H9 (cell line): ENCODE measurements around the gene YEATS2. TPM values are rescaled to one million over a fixed set of nuclear protein-coding genes. Genes with fewer than 3 reads are reported as not detected.

Source experiments
- DNase-seq: peaks from one replicate; pipeline ENCODE4 v3.0.0-alpha.2; 2017
- H2AFZ ChIP-seq: one replicate; pipeline ENCODE4 v1.6.1; 2013; ENCODE audit warnings: mild to moderate bottlenecking, low read length, control low read depth, moderate library complexity
- H2AK5ac ChIP-seq: 2 replicates; pipeline ENCODE4 v1.6.1; 2013; ENCODE audit warnings: low read length, control low read depth, mixed read lengths; ENCODE audit not compliant: insufficient read length
- H2BK120ac ChIP-seq: one replicate; pipeline ENCODE4 v1.6.1; 2013; ENCODE audit warnings: low read depth, mild to moderate bottlenecking, low read length, control low read depth, inconsistent platforms; ENCODE audit not compliant: poor library complexity, severe bottlenecking
- H2BK12ac ChIP-seq: 2 replicates; pipeline ENCODE4 v1.6.1; 2013; ENCODE audit warnings: low read length, control low read depth, mixed read lengths, low read depth; ENCODE audit not compliant: insufficient read length
- H2BK15ac ChIP-seq: 2 replicates; pipeline ENCODE4 v1.6.1; 2013; ENCODE audit warnings: low read depth, low read length, control low read depth
- H2BK20ac ChIP-seq: one replicate; pipeline ENCODE4 v1.6.1; 2013; ENCODE audit warnings: low read depth, mild to moderate bottlenecking, low read length, control low read depth, inconsistent platforms; ENCODE audit not compliant: poor library complexity, severe bottlenecking
- H2BK5ac ChIP-seq: 2 replicates; pipeline ENCODE4 v1.6.1; 2013; ENCODE audit warnings: low read length, control low read depth, mixed read lengths; ENCODE audit not compliant: insufficient read length
- H3K14ac ChIP-seq: 2 replicates; pipeline ENCODE4 v1.6.1; 2013; ENCODE audit warnings: low read length, control low read depth; ENCODE audit not compliant: insufficient read depth
- H3K18ac ChIP-seq: 2 replicates; pipeline ENCODE4 v1.6.1; 2013; ENCODE audit warnings: low read depth, mild to moderate bottlenecking, mixed read lengths, low read length, control low read depth; ENCODE audit not compliant: insufficient read length
- H3K23ac ChIP-seq: 2 replicates; pipeline ENCODE4 v1.6.1; 2013; ENCODE audit warnings: low read length, control low read depth, mixed read lengths, low read depth; ENCODE audit not compliant: insufficient read length
- H3K23me2 ChIP-seq: 2 replicates; pipeline ENCODE4 v1.6.1; 2013; ENCODE audit warnings: low read depth, mild to moderate bottlenecking, mixed read lengths, low read length, control low read depth; ENCODE audit not compliant: insufficient read length, poor library complexity, severe bottlenecking
- H3K27ac ChIP-seq: 2 replicates; pipeline ENCODE4 v1.5.1; 2013; ENCODE audit warnings: low read length, control low read depth, mixed read lengths, low read depth; ENCODE audit not compliant: insufficient read length
- H3K27me3 ChIP-seq: 2 replicates; pipeline ENCODE4 v1.6.1; 2013; ENCODE audit warnings: low read length, control low read depth, inconsistent platforms; ENCODE audit not compliant: insufficient read depth
- H3K4ac ChIP-seq: 2 replicates; pipeline ENCODE4 v1.6.1; 2013; ENCODE audit warnings: low read depth, mild to moderate bottlenecking, control low read depth, inconsistent platforms, low read length, moderate library complexity
- H3K4me1 ChIP-seq: 2 replicates; pipeline ENCODE4 v1.6.1; 2013; ENCODE audit warnings: low read length, control low read depth, inconsistent platforms; ENCODE audit not compliant: insufficient read depth
- H3K4me2 ChIP-seq: 2 replicates; pipeline ENCODE4 v1.6.1; 2013; ENCODE audit warnings: low read length, control low read depth, mixed read lengths; ENCODE audit not compliant: insufficient read length, insufficient read depth
- H3K56ac ChIP-seq: 2 replicates; pipeline ENCODE4 v1.6.1; 2013; ENCODE audit warnings: low read depth, mild to moderate bottlenecking, mixed read lengths, low read length, control low read depth; ENCODE audit not compliant: insufficient read length
- H3K79me1 ChIP-seq: 2 replicates; pipeline ENCODE4 v1.6.1; 2013; ENCODE audit warnings: low read depth, mild to moderate bottlenecking, moderate library complexity, low read length, control low read depth, inconsistent platforms; ENCODE audit not compliant: insufficient read depth, poor library complexity, severe bottlenecking
- H3K79me2 ChIP-seq: 2 replicates; pipeline ENCODE4 v1.6.1; 2013; ENCODE audit warnings: low read length, control low read depth, inconsistent platforms; ENCODE audit not compliant: insufficient read depth
- H3K9ac ChIP-seq: 2 replicates; pipeline ENCODE4 v1.6.1; 2013; ENCODE audit warnings: low read length, control low read depth, mixed read lengths; ENCODE audit not compliant: insufficient read length; ENCODE audit errors: extremely low read depth
- H3K9me3 ChIP-seq: one replicate; pipeline ENCODE4 v1.6.1; 2013; ENCODE audit warnings: low read depth, low read length, inconsistent platforms; ENCODE audit not compliant: control insufficient read depth
- H3T11ph ChIP-seq: one replicate; pipeline ENCODE4 v1.6.1; 2013; ENCODE audit warnings: mild to moderate bottlenecking, low read length, control low read depth, inconsistent platforms
- H4K20me1 ChIP-seq: one replicate; pipeline ENCODE4 v1.6.1; 2013; ENCODE audit not compliant: control insufficient read depth, insufficient read length, insufficient read depth
- H4K5ac ChIP-seq: 2 replicates; pipeline ENCODE4 v1.6.1; 2013; ENCODE audit warnings: low read depth, mild to moderate bottlenecking, mixed read lengths, low read length, control low read depth; ENCODE audit not compliant: insufficient read length
- H4K8ac ChIP-seq: replicated peaks from 2 replicates; pipeline ENCODE4 v1.6.1; 2013; ENCODE audit warnings: low read length, control low read depth, mixed read lengths, low read depth; ENCODE audit not compliant: insufficient read length
- H4K91ac ChIP-seq: 2 replicates; pipeline ENCODE4 v1.6.1; 2013; ENCODE audit warnings: low read depth, mild to moderate bottlenecking, moderate library complexity, mixed read lengths, low read length, control low read depth; ENCODE audit not compliant: insufficient read length
- H3K27ac Mint-ChIP-seq, 3 experiments: 2 replicates in 2 of 3; 3 replicates in 1 of 3; pipeline ENCODE4 v1.8.0; 2020 to 2021; ENCODE audit warnings: mixed read lengths in 3 of 3, mild to moderate bottlenecking in 1 of 3, moderate library complexity in 1 of 3
- H3K27me3 Mint-ChIP-seq: 2 replicates; pipeline ENCODE4 v1.8.0; 2021; ENCODE audit warnings: low read depth, mild to moderate bottlenecking, moderate library complexity, mixed read lengths
- H3K36me3 Mint-ChIP-seq, 3 experiments: 2 replicates in 2 of 3; 3 replicates in 1 of 3; pipeline ENCODE4 v1.8.0; 2020 to 2021; ENCODE audit warnings: low read depth in 3 of 3, mixed read lengths in 3 of 3; ENCODE audit not compliant: insufficient read depth in 1 of 3
- H3K4me1 Mint-ChIP-seq, 2 experiments: 2 replicates each; pipeline ENCODE4 v1.8.0; 2020; ENCODE audit warnings: mixed read lengths in 2 of 2
- H3K4me3 Mint-ChIP-seq, 2 experiments: 2 replicates in 1 of 2; 3 replicates in 1 of 2; pipeline ENCODE4 v1.8.0; 2020 to 2021; ENCODE audit warnings: mild to moderate bottlenecking in 2 of 2, mixed read lengths in 2 of 2, moderate library complexity in 1 of 2
- H3K9me3 Mint-ChIP-seq, 2 experiments: 2 replicates in 1 of 2; 3 replicates in 1 of 2; pipeline ENCODE4 v1.8.0; 2020; ENCODE audit warnings: mild to moderate bottlenecking in 2 of 2, mixed read lengths in 2 of 2, moderate library complexity in 1 of 2
- WGBS: extraction: QIAGEN DNeasy Blood & Tissue Kit; methylation state at CpG from one replicate; pipeline ENCODE4 v1.1.7; 2013; ENCODE audit warnings: missing lambda C conversion rate, low lambda C conversion rate, mixed read lengths; ENCODE audit not compliant: insufficient read length; ENCODE audit errors: extremely low coverage; 5-methylcytosine and 5-hydroxymethylcytosine counted together
- total RNA-seq: library from RNA; stranded (reverse); gene quantifications from 2 replicates; pipeline ENCODE4 v1.2.1, GENCODE V29; 2021
- TF ChIP-seq, protein P1 (sequence below): fragments of 200-600 bp; sonication (generic); conservative IDR thresholded peaks from 3 replicates; pipeline ENCODE4 v1.8.0; 2021; ENCODE audit warnings: antibody characterized with exemption, mild to moderate bottlenecking

The YEATS2 gene
- total RNA-seq, 1 experiment from 2014 or later: 40.3 TPM

DNA sequence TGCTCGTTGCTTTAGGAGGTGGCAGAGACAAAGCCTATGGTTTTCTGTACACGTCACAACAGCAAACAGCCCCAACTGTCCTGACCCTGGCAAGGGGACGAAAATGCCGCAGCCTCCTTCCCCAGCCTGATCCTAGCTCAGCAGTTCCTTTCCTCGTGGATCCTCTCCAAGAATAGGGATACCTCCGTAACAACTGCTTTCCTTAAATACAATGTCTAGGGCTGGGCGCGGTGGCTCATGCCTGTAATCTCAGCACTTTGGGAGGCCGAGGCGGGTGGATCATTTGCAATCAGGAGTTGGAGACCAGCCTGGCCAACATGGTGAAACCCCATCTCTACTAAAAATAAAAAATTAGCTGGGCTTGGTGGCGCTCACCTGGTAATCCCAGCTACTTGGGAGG, 110.8 kb downstream of the YEATS2 start:
- H2BK20ac ChIP-seq: no peak overlapping the region
- Mint-ChIP-seq H3K27ac (no peak overlapping the region; a peak in 2 of 7 replicates), H3K4me1 (0 out of 4 replicates have a peak, but pooled peaks cover 0 to 1% of the 10 kb centered on the region in 2 experiments), H3K9me3 (no peaks in the 10 kb centered on the region), H3K27me3 (no peaks in the 10 kb centered on the region), H3K4me3 (no peak overlapping the region), H3K36me3 (peaks cover 44 to 95% (median 78%) of the 10 kb centered on the region in 3 experiments)
- no peak for DNase-seq
- no peak overlapping the region for H3T11ph ChIP-seq
- no peak overlapping the region for H4K91ac ChIP-seq
- TF ChIP-seq, protein P1, sequence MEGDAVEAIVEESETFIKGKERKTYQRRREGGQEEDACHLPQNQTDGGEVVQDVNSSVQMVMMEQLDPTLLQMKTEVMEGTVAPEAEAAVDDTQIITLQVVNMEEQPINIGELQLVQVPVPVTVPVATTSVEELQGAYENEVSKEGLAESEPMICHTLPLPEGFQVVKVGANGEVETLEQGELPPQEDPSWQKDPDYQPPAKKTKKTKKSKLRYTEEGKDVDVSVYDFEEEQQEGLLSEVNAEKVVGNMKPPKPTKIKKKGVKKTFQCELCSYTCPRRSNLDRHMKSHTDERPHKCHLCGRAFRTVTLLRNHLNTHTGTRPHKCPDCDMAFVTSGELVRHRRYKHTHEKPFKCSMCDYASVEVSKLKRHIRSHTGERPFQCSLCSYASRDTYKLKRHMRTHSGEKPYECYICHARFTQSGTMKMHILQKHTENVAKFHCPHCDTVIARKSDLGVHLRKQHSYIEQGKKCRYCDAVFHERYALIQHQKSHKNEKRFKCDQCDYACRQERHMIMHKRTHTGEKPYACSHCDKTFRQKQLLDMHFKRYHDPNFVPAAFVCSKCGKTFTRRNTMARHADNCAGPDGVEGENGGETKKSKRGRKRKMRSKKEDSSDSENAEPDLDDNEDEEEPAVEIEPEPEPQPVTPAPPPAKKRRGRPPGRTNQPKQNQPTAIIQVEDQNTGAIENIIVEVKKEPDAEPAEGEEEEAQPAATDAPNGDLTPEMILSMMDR: no peak
- no peaks in the 10 kb centered on the region for H3K79me1 ChIP-seq
- no peak overlapping the region for H3K18ac ChIP-seq
- no peak overlapping the region for H3K23ac ChIP-seq
- no peak overlapping the region for H3K27ac ChIP-seq
- no peak overlapping the region for H4K5ac ChIP-seq
- H3K4ac ChIP-seq: no peak overlapping the region
- H3K4me2 ChIP-seq: no peak overlapping the region
- no peaks in the 10 kb centered on the region for H3K23me2 ChIP-seq
- H3K27me3 ChIP-seq: no peaks in the 10 kb centered on the region
- H3K9ac ChIP-seq: no peak overlapping the region
- H4K20me1 ChIP-seq: no peaks in the 10 kb centered on the region
- no peak overlapping the region for H4K8ac ChIP-seq
- H2BK12ac ChIP-seq: no peak overlapping the region
- no peaks in the 10 kb centered on the region for H3K4me1 ChIP-seq
- H2BK15ac ChIP-seq: no peak overlapping the region
- H3K9me3 ChIP-seq: no peaks in the 10 kb centered on the region
- no peak overlapping the region for H2AK5ac ChIP-seq
- H3K14ac ChIP-seq: no peak overlapping the region
- WGBS: no CpG with 5 or more reads among the region's 11 CpGs
- no peak overlapping the region for H2AFZ ChIP-seq
- H2BK120ac ChIP-seq: no peak overlapping the region
- H3K56ac ChIP-seq: no peak overlapping the region
- H2BK5ac ChIP-seq: no peak overlapping the region
- no peaks in the 10 kb centered on the region for H3K79me2 ChIP-seq
